ENCODE data around the gene MXD4.

The MXD4 gene

DNA sequence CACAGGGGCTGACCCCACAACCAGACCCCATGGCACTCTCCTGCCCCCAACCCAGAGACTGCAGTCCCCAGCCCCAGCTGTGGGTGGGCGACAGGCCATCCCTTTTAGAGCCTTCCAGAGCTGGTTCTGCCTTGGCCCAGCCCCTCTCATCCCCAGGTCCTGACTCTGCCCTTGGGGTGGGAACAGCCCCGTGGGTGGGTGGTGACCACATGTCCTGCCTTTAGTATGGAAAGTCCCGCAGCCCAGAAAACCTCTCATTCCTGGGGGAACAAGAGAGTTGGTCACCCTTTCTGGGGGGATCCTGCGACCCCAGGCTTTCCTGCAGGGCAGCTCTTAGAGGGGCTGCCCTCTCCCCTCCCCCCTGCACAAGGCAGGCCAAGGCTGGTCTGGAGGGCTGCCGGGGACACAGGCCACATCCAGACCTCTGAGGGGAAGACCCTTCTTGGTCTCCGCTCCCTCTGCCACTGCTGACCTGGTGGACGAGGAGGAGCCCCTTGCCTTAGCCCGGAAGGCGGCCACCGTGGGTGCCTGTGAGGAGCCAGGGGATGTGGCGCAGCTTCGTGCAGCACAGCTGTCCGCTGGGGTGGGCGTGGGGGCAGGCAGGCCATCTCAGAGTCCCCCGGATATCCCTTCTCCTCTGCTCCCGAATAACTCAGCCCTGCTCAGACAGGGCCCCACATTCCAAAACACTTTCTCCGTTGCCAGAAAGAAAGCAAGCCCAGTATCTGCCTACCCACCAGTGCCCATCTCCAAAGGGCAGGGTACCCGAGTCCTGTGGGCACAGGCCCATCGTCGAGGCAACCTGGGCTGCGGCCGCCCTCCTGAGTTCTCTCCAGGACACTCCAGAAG, 6.7 kb upstream of the MXD4 start:
- H3K27ac ChIP-seq: no peak overlapping the region
- TF ChIP-seq, protein P1, sequence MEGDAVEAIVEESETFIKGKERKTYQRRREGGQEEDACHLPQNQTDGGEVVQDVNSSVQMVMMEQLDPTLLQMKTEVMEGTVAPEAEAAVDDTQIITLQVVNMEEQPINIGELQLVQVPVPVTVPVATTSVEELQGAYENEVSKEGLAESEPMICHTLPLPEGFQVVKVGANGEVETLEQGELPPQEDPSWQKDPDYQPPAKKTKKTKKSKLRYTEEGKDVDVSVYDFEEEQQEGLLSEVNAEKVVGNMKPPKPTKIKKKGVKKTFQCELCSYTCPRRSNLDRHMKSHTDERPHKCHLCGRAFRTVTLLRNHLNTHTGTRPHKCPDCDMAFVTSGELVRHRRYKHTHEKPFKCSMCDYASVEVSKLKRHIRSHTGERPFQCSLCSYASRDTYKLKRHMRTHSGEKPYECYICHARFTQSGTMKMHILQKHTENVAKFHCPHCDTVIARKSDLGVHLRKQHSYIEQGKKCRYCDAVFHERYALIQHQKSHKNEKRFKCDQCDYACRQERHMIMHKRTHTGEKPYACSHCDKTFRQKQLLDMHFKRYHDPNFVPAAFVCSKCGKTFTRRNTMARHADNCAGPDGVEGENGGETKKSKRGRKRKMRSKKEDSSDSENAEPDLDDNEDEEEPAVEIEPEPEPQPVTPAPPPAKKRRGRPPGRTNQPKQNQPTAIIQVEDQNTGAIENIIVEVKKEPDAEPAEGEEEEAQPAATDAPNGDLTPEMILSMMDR (conservative IDR thresholded peaks at IDR 0.05): no peak

DNA sequence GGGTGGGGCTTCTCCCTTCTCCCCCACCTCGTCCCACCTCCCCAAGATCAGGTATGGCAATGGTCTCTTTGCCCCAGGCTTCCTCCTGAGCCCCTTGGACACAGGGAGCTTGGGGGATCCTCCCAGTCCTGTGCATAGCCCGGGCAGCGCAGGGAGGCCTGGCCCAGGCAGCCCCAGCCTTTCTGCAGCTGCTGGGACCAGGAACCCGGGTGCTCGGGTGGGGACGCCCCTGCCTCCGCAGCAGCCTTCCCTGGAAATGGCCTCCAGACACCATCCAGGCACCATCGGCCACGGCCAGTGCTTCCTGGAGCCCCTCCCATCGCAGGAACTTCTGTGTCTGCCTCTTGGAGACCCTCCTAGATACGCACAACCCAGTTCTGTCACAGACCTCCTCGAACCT, 5.9 kb upstream of the MXD4 start:
- TF ChIP-seq, protein P1 (conservative IDR thresholded peaks at IDR 0.05): no peak
- H3K27ac ChIP-seq: no peak overlapping the region

DNA sequence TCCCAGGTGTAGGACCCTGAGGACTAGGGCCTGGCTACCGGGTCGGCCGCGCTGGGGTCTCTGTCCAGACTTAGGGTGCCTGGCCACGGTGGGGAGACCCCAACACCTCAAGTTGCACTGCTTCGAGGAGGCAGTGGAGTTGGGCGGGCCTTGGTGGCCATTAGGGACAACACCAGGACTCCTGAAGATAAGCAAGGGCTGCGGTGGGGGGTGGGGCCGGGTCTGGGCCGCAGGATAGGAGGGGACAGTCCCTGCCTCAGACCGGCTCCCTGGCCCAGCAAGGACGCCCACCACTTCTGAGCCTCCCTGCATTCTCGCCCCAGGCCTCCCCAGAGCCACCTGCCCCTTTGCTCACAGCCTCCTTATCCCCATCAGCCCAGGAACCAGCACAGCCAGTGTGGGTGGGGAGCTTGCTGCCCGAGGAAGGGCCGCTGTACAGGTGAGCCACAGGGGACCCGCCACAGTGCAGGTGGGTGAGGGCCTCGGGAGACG, 5.5 kb upstream of the MXD4 start:
- TF ChIP-seq, protein P1 (conservative IDR thresholded peaks at IDR 0.05): no peak
- H3K27ac ChIP-seq: no peak overlapping the region

DNA sequence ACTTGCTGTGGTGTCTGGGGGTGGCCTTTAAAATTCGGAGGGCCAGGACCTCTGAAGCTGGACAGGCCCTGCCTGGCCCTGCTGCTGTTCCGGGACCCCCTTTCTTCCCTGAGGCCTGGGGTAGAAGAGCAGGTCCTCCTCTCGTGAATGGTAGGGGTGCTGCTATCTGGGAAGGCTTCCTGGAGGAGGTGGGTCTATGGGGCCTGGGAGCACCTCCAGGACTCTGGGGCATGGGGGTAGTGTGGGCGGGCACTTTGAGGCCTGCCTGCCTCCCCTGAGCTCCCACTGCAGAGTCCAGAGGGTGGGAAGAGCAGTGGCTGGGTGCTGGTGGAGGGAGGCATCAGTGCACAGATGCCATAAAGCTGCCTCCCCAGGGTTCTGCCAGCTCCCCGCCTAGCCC, 4.9 kb upstream of the MXD4 start:
- TF ChIP-seq, protein P1 (conservative IDR thresholded peaks at IDR 0.05): no peak
- H3K27ac ChIP-seq: peak overlapping the region; percentile 57; the same call in 1 of the 2 replicates

DNA sequence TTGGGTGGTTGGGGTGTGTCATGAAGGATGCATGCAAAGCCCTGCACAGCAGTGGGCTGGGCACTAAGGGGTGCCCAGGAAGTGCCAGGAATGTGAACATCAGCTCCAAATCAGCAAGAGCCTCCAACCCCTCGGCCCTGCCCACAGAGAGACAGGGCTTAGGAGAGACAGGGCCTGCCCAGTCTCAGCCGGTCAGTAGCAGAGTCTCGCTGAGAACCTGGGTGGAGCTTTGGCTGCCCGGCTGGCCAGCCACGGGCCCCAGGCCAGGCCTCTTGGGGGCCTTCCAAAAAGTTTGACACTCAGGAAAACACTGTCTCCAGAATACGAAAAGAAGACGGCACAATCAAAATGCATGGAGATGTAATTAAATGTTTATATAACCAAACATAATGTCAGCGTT, 4.3 kb upstream of the MXD4 start:
- TF ChIP-seq, protein P1 (conservative IDR thresholded peaks at IDR 0.05): no peak
- peak overlapping the region; percentile 57 for H3K27ac ChIP-seq

DNA sequence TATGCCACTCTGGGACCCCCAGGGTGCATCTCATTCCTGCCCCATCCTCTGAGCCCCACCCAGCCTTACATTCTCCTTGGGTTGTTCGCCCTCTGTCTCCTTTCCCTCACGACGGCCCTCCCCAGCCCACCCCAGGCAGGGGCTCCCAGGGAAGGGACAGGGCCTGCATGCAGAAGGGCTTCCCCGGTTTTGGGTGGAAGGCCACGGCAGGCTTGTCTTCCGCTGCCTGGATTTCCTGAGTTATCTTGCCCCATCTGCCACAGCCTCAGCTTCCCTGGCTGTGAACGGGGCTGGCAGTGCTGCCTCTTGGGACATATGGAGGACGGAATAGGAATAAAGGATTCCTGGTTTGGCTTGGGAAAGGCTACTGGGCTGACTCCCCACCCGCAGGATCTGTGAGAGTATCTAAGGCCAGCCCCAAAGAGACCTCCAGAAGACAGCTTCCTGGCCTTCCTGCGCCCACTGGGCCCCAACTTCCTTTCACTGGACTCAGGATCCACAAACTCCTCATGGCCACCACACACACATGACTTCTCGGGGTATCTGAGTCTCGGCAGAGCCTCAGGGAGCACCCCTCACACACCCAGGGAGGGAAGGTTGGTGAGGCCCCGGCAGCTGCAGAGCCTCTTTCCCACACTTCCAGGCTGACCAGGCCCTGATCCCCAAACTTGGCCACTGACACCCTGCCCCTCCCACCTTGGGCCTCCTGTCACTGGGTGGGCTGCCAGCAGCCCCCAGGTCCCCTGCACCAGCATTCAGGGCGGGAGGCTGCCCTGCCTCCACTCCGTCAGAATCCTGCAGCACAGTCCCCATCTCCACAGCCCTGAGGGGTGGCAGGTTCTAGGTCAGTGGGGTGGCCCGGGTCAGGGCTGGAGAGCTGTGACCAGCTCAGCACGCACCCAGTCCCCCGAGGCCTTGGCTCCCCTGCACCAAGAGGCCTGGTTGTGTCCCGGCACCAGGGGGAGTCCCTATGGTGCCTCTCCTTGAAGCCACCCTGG, 3.5 kb upstream of the MXD4 start:
- TF ChIP-seq, protein P1 (conservative IDR thresholded peaks at IDR 0.05): no peak
- H3K27ac ChIP-seq: peak overlapping the region; percentile 57

All from VCaP (cell line).